ENCODE data around the gene ANXA7. TPM values are rescaled to one million over a fixed set of nuclear protein-coding genes. Genes with fewer than 3 reads are reported as not detected.

Gene ANXA7
- total and polyA plus RNA-seq, 10 of the 15 experiments (the other 5 are each of a cell fraction or from before 2014, with no cell fraction given) = 70.6 to 184 (median 113) TPM

DNA sequence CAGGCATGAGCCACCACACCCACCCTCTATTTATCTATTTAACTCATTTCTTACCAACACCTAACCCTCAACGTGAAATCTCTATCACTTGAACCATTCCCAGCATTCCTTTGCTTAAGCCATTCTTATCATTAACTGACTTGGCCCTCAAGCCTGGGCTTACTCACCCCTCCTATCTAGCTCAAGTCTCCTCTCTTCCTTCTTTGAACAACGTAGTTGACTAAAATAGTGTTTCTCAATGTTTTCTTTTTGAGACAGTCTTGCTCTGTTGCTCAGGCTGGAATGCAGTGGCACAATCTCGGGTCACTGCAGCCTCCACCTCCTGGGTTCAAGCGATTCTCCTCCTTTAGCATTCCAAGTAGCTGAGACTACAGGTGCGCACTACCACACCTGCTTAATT lies 7.0 kb downstream of the ANXA7 start:
- H3K36me3 ChIP-seq (ENCODE audit: control insufficient read depth in 2 of 2, insufficient read depth in 2 of 2, low read length in 1 of 2) = peaks cover 0 to 10% of the 10 kb centered on the region in 2 experiments; a peak in 1 of 4 replicates
- no peak overlapping the region for H3K9ac ChIP-seq (ENCODE audit: control insufficient read depth, insufficient read depth, low read length)
- H3K9me3 ChIP-seq (replicated peaks; ENCODE audit: control insufficient read depth, insufficient read depth, low read length) = no peaks in the 10 kb centered on the region
- H3K27ac ChIP-seq (ENCODE audit: control insufficient read depth, insufficient read depth) = no peak overlapping the region
- H2AFZ ChIP-seq (ENCODE audit: control insufficient read depth, low read depth, low read length) = no peak overlapping the region
- H3K27me3 ChIP-seq (replicated peaks in 1 of 2; ENCODE audit: control insufficient read depth in 2 of 2, insufficient read depth in 2 of 2, low read length in 1 of 2) = no peaks in the 10 kb centered on the region
- no peaks in the 10 kb centered on the region for H4K20me1 ChIP-seq (ENCODE audit: control insufficient read depth, insufficient read depth)
- no peaks in the 10 kb centered on the region for H3K4me1 ChIP-seq (ENCODE audit: control insufficient read depth, insufficient read depth, low read length)
- peaks cover 87% of the 10 kb centered on the region for H3K79me2 ChIP-seq (ENCODE audit: control insufficient read depth, insufficient read depth, low read length)
- POLR2A ChIA-PET = interaction anchor here (0.5 kb wide), 1 partner anchor 312 kb away, joined by 5 read pairs; no protein-coding TSS in a partner anchor
- CTCF ChIA-PET = interaction anchor here (1.4 kb wide), 1 partner anchor 21 kb away, joined by 4 read pairs; no protein-coding TSS in a partner anchor
- no peak overlapping the region for H3K4me2 ChIP-seq (ENCODE audit: control insufficient read depth, insufficient read depth)
- ATAC-seq = no peak
- no peak for FAIRE-seq
- RAD21 ChIA-PET (ENCODE audit: unreplicated experiment) = no interaction called here
- in situ Hi-C loops (cut with MboI) (no loop called here), intact Hi-C loops (cut with micrococcal nuclease; ENCODE audit: unreplicated experiment) (no loop called here)
- H3K4me3 ChIP-seq = no peak overlapping the region
- 60% methylated on average over 5 of the region's 5 CpGs for WGBS (ENCODE audit: insufficient coverage, insufficient replicate concordance, low lambda C conversion rate, missing lambda C conversion rate)
- no peak for DNase-seq (ENCODE audit: low read depth, low spot score)
- SMC1A ChIA-PET (ENCODE audit: uncharacterized antibody, unreplicated experiment) = interaction anchor here (0.9 to 1.3 kb wide), 2 partner anchors 48 to 88 kb away, joined by 3 read pairs; partner anchors contain the start of gene CFAP70
- no TSS peak for BruUV-seq (replicated peaks)
- TF ChIP-seq, protein P1, sequence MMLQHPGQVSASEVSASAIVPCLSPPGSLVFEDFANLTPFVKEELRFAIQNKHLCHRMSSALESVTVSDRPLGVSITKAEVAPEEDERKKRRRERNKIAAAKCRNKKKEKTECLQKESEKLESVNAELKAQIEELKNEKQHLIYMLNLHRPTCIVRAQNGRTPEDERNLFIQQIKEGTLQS (IDR thresholded peaks at IDR 0.05; ENCODE audit: borderline replicate concordance, extremely low read depth, low read depth, low read length) = no peak
- TF ChIP-seq, protein P2, sequence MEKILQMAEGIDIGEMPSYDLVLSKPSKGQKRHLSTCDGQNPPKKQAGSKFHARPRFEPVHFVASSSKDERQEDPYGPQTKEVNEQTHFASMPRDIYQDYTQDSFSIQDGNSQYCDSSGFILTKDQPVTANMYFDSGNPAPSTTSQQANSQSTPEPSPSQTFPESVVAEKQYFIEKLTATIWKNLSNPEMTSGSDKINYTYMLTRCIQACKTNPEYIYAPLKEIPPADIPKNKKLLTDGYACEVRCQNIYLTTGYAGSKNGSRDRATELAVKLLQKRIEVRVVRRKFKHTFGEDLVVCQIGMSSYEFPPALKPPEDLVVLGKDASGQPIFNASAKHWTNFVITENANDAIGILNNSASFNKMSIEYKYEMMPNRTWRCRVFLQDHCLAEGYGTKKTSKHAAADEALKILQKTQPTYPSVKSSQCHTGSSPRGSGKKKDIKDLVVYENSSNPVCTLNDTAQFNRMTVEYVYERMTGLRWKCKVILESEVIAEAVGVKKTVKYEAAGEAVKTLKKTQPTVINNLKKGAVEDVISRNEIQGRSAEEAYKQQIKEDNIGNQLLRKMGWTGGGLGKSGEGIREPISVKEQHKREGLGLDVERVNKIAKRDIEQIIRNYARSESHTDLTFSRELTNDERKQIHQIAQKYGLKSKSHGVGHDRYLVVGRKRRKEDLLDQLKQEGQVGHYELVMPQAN (conservative IDR thresholded peaks at IDR 0.05) = no peak
- TF ChIP-seq, protein P3, sequence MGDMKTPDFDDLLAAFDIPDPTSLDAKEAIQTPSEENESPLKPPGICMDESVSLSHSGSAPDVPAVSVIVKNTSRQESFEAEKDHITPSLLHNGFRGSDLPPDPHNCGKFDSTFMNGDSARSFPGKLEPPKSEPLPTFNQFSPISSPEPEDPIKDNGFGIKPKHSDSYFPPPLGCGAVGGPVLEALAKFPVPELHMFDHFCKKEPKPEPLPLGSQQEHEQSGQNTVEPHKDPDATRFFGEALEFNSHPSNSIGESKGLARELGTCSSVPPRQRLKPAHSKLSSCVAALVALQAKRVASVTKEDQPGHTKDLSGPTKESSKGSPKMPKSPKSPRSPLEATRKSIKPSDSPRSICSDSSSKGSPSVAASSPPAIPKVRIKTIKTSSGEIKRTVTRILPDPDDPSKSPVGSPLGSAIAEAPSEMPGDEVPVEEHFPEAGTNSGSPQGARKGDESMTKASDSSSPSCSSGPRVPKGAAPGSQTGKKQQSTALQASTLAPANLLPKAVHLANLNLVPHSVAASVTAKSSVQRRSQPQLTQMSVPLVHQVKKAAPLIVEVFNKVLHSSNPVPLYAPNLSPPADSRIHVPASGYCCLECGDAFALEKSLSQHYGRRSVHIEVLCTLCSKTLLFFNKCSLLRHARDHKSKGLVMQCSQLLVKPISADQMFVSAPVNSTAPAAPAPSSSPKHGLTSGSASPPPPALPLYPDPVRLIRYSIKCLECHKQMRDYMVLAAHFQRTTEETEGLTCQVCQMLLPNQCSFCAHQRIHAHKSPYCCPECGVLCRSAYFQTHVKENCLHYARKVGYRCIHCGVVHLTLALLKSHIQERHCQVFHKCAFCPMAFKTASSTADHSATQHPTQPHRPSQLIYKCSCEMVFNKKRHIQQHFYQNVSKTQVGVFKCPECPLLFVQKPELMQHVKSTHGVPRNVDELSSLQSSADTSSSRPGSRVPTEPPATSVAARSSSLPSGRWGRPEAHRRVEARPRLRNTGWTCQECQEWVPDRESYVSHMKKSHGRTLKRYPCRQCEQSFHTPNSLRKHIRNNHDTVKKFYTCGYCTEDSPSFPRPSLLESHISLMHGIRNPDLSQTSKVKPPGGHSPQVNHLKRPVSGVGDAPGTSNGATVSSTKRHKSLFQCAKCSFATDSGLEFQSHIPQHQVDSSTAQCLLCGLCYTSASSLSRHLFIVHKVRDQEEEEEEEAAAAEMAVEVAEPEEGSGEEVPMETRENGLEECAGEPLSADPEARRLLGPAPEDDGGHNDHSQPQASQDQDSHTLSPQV (IDR thresholded peaks at IDR 0.05) = no peak
- no peak for TF ChIP-seq BACH1 (IDR thresholded peaks at IDR 0.05; ENCODE audit: borderline replicate concordance)
- TF ChIP-seq SMAD1 (IDR thresholded peaks at IDR 0.05; ENCODE audit: low read depth, partially characterized antibody) = no peak
- no peak for TF ChIP-seq ZNF24 (IDR thresholded peaks at IDR 0.05)
- TF ChIP-seq MAX (IDR thresholded peaks at IDR 0.05; ENCODE audit: low read depth, low read length) = no peak
- no peak for TF ChIP-seq ZNF207 (IDR thresholded peaks at IDR 0.05; ENCODE audit: borderline replicate concordance)
- TF ChIP-seq RUNX3 (IDR thresholded peaks at IDR 0.05; ENCODE audit: low read length) = no peak
- no peak for TF ChIP-seq RCOR1 (conservative IDR thresholded peaks at IDR 0.05; ENCODE audit: low read depth, low read length)
- no peak for TF ChIP-seq SPI1 (IDR thresholded peaks at IDR 0.05; ENCODE audit: borderline replicate concordance, insufficient read depth, low read depth, low read length)
- TF ChIP-seq CBFB (IDR thresholded peaks at IDR 0.05; ENCODE audit: low read depth) = no peak
- no peak for TF ChIP-seq CHD1 (IDR thresholded peaks at IDR 0.05; ENCODE audit: low read depth, low read length)
- TF ChIP-seq STAT1 (conservative IDR thresholded peaks at IDR 0.05) = no peak
- TF ChIP-seq ZBTB4 (CRISPR knock-in tag; IDR thresholded peaks at IDR 0.05) = no peak
